H1 (cell line): ENCODE results near the gene CORO6. TPM values are rescaled to one million over a fixed set of nuclear protein-coding genes. Genes with fewer than 3 reads are reported as not detected.

Experiments
- CTCF ChIA-PET: fragments of 300-600 bp; sonication (Branson Sonifier 250); formaldehyde crosslinking; loops from one replicate; lab custom pipeline; 2021; ENCODE audit not compliant: partially characterized antibody; lab: Charles Lee
- POLR2A ChIA-PET: fragments of 300-600 bp; sonication (Branson Sonifier 250); formaldehyde crosslinking; loops from one replicate; lab custom pipeline; 2021; ENCODE audit warnings: inconsistent platforms; ENCODE audit not compliant: partially characterized antibody; lab: Charles Lee
- DNase-seq, 2 experiments: peaks; one replicate each; pipeline versions ENCODE4 v3.0.0 to v3.0.0-alpha.2; 2010 to 2022; ENCODE audit warnings: low spot score in 2 of 2, low read depth in 1 of 2, mixed read lengths in 1 of 2
- FAIRE-seq: peaks from 2 replicates; lab custom pipeline; 2011; peaks lifted over from hg19 to GRCh38; lab: Jason Lieb, UNC
- H2AFZ ChIP-seq: 2 replicates; pipeline ENCODE4 v1.8.1; 2012; ENCODE audit warnings: low read length, inconsistent platforms
- H2AK5ac ChIP-seq: 2 replicates; pipeline ENCODE4 v1.6.1; 2013; ENCODE audit warnings: low read depth, low read length
- H2BK120ac ChIP-seq: replicated peaks from 2 replicates; pipeline ENCODE3; 2013; ENCODE audit warnings: low read depth, low read length, inconsistent platforms
- H2BK12ac ChIP-seq: 2 replicates; pipeline ENCODE4 v1.6.1; 2013; ENCODE audit warnings: low read depth, low read length
- H2BK15ac ChIP-seq: 2 replicates; pipeline ENCODE4 v1.6.1; 2013; ENCODE audit warnings: low read length
- H2BK20ac ChIP-seq: 2 replicates; pipeline ENCODE4 v1.6.1; 2013; ENCODE audit warnings: low read length
- H2BK5ac ChIP-seq: 2 replicates; pipeline ENCODE4 v1.6.1; 2013; ENCODE audit warnings: low read depth, low read length
- H3K14ac ChIP-seq: 2 replicates; pipeline ENCODE4 v1.6.1; 2013; ENCODE audit warnings: inconsistent platforms; ENCODE audit not compliant: insufficient read length
- H3K18ac ChIP-seq: 2 replicates; pipeline ENCODE4 v1.6.1; 2013; ENCODE audit warnings: low read length; ENCODE audit errors: extremely low read depth
- H3K23ac ChIP-seq: 2 replicates; pipeline ENCODE4 v1.6.1; 2013; ENCODE audit warnings: inconsistent platforms; ENCODE audit not compliant: insufficient read length
- H3K23me2 ChIP-seq: 2 replicates; pipeline ENCODE4 v1.6.1; 2013; ENCODE audit warnings: low read depth, low read length
- H3K27ac ChIP-seq: 2 replicates; pipeline ENCODE4 v1.6.1; 2011; ENCODE audit warnings: low read depth, low read length, inconsistent platforms
- H3K27me3 ChIP-seq, 4 experiments: replicated peaks in 1 of 4; 1 replicate in 1 of 4; 2 replicates in 3 of 4; pipeline versions ENCODE4 v1.6.1 to v1.8.1; 2011 to 2013; ENCODE audit warnings: low read length in 3 of 4, mild to moderate bottlenecking in 3 of 4, inconsistent platforms in 2 of 4, mixed read lengths in 2 of 4, moderate library complexity in 1 of 4; ENCODE audit not compliant: control insufficient read depth in 3 of 4, insufficient read depth in 3 of 4; ENCODE audit errors: extremely low read depth in 1 of 4
- H3K36me3 ChIP-seq, 4 experiments: 2 replicates each; pipeline versions ENCODE4 v1.6.1 to v1.8.1; 2011 to 2013; ENCODE audit warnings: mild to moderate bottlenecking in 4 of 4, low read length in 3 of 4, moderate library complexity in 2 of 4, control low read depth in 1 of 4, inconsistent platforms in 1 of 4; ENCODE audit not compliant: insufficient read depth in 4 of 4, control insufficient read depth in 2 of 4
- H3K4ac ChIP-seq: replicated peaks from 2 replicates; pipeline ENCODE3; 2013; ENCODE audit warnings: low read length, low read depth, mixed read lengths, inconsistent platforms; ENCODE audit not compliant: insufficient read length
- H3K4me1 ChIP-seq, 4 experiments: replicated peaks in 1 of 4; 1 replicate in 1 of 4; 2 replicates in 3 of 4; pipeline versions ENCODE4 v1.6.1 to v1.8.1; 2011 to 2013; ENCODE audit warnings: low read length in 3 of 4, inconsistent platforms in 2 of 4, mixed read lengths in 1 of 4; ENCODE audit not compliant: insufficient read depth in 4 of 4, control insufficient read depth in 3 of 4
- H3K4me2 ChIP-seq, 2 experiments: 2 replicates each; pipeline versions ENCODE4 v1.6.1 to v1.8.1; 2011 to 2013; ENCODE audit warnings: low read depth in 2 of 2, low read length in 2 of 2, control low read depth in 1 of 2, inconsistent platforms in 1 of 2, mild to moderate bottlenecking in 1 of 2; ENCODE audit not compliant: insufficient read depth in 1 of 2
- H3K4me3 ChIP-seq, 4 experiments: fragments of 200-600, 300-600 bp in 1 of 4; sonication (generic), shearing (Covaris generic), sonication (Bioruptor Twin) in 1 of 4; 2 replicates each; pipeline versions ENCODE4 v1.5.1 to v1.8.1; 2011 to 2016; ENCODE audit warnings: low read length in 4 of 4, low read depth in 3 of 4, control low read depth in 2 of 4, inconsistent platforms in 2 of 4, mild to moderate bottlenecking in 2 of 4, mixed read lengths in 1 of 4, moderate library complexity in 1 of 4; ENCODE audit not compliant: insufficient read depth in 2 of 4; ENCODE audit errors: extremely low read depth in 1 of 4
- H3K56ac ChIP-seq: replicated peaks from 2 replicates; pipeline ENCODE3; 2013; ENCODE audit warnings: low read depth, mild to moderate bottlenecking, mixed read lengths, low read length, inconsistent platforms; ENCODE audit not compliant: insufficient read length
- H3K79me1 ChIP-seq: 2 replicates; pipeline ENCODE4 v1.6.1; 2013; ENCODE audit warnings: low read depth, low read length, control low read depth
- H3K79me2 ChIP-seq, 2 experiments: 2 replicates each; pipeline versions ENCODE4 v1.6.1 to v1.8.1; 2012 to 2013; ENCODE audit warnings: low read length in 2 of 2, mild to moderate bottlenecking in 2 of 2, inconsistent platforms in 1 of 2; ENCODE audit not compliant: insufficient read depth in 2 of 2, control insufficient read depth in 1 of 2
- H3K9ac ChIP-seq, 4 experiments: replicated peaks in 1 of 4; 1 replicate in 1 of 4; 2 replicates in 3 of 4; pipeline versions ENCODE4 v1.6.1 to v1.8.1; 2011 to 2013; ENCODE audit warnings: low read depth in 3 of 4, low read length in 3 of 4, control low read depth in 2 of 4, mild to moderate bottlenecking in 2 of 4, moderate library complexity in 2 of 4, inconsistent platforms in 1 of 4; ENCODE audit errors: extremely low read depth in 1 of 4
- H3K9me3 ChIP-seq, 2 experiments: 2 replicates each; pipeline versions ENCODE4 v1.6.1 to v1.8.1; 2012 to 2013; ENCODE audit warnings: mild to moderate bottlenecking in 2 of 2, moderate library complexity in 2 of 2, control low read depth in 1 of 2, inconsistent platforms in 1 of 2, low read depth in 1 of 2, low read length in 1 of 2, mixed read lengths in 1 of 2; ENCODE audit not compliant: insufficient read depth in 2 of 2
- H4K20me1 ChIP-seq, 2 experiments: replicated peaks in 1 of 2; 2 replicates each; pipeline versions ENCODE3 to v1.8.1; 2011 to 2013; ENCODE audit warnings: inconsistent platforms in 2 of 2, low read length in 2 of 2, mild to moderate bottlenecking in 1 of 2; ENCODE audit not compliant: insufficient read depth in 2 of 2, control insufficient read depth in 1 of 2
- H4K5ac ChIP-seq: 2 replicates; pipeline ENCODE4 v1.6.1; 2013; ENCODE audit warnings: low read length, low read depth, mixed read lengths, inconsistent platforms; ENCODE audit not compliant: insufficient read length
- H4K8ac ChIP-seq: 2 replicates; pipeline ENCODE4 v1.8.0; 2013; ENCODE audit warnings: mild to moderate bottlenecking, moderate library complexity, low read length, inconsistent platforms; ENCODE audit not compliant: insufficient read depth; ENCODE audit errors: extremely low read depth
- H4K91ac ChIP-seq: replicated peaks from 2 replicates; pipeline ENCODE3; 2013; ENCODE audit warnings: low read length, mixed read lengths, inconsistent platforms; ENCODE audit not compliant: insufficient read length
- MAX ChIP-seq: IDR thresholded peaks from 2 replicates; pipeline ENCODE4 v1.6.1; 2012; ENCODE audit warnings: inconsistent platforms
- TAF7 ChIP-seq: optimal IDR thresholded peaks from 2 replicates; pipeline ENCODE3; 2011; ENCODE audit warnings: low read depth, mild to moderate bottlenecking, inconsistent platforms, low read length, moderate library complexity, borderline replicate concordance
- WGBS, 2 experiments: shearing (Covaris generic) in 1 of 2; methylation state at CpG; one replicate each; pipeline versions ENCODE4 v1.1.6 to v1.1.7; 2013 to 2015; ENCODE audit warnings: low lambda C conversion rate in 2 of 2, mixed read lengths in 2 of 2, inconsistent platforms in 1 of 2, low coverage in 1 of 2, missing lambda C conversion rate in 1 of 2; ENCODE audit not compliant: insufficient replicate concordance in 2 of 2, insufficient coverage in 1 of 2, insufficient read length in 1 of 2; ENCODE audit errors: extremely low coverage in 1 of 2, missing lambda C conversion rate in 1 of 2; 5-methylcytosine and 5-hydroxymethylcytosine counted together
- polyA plus RNA-seq, 7 experiments: library from polyadenylated mRNA; depleted of rRNA in 3 of 7; stranded (reverse) in 5 of 7; unstranded in 2 of 7; fragments of >200 nt in 5 of 7; fragments of 200-250 nt in 2 of 7; gene quantifications; 1 replicate in 5 of 7; 2 replicates in 1 of 7; 4 replicates in 1 of 7; pipeline versions ENCODE4 v1.2.1 to v1.2.3, GENCODE V29; 2011 to 2013; ENCODE audit warnings: missing spikeins in 2 of 7, mixed read lengths in 2 of 7
- total RNA-seq: library from RNA; stranded (reverse); fragmentation: NEBNext Ultra II Directional; extraction: Animal tissue kit (Norgen Biotek cat#: 25700); gene quantifications from 2 replicates; pipeline ENCODE4 v1.2.1, GENCODE V29; 2021

CORO6 gene
- total and polyA plus RNA-seq, 2 of the 8 experiments (the other 6 are each of a cell fraction or from before 2014, with no cell fraction given), result 2.5 to 8.6 TPM

- 92% methylated on average over 9 of the region's 9 CpGs; no CpG with 5 or more reads in 1 of the 2 experiments for WGBS, 2 experiments
- DNase-seq, result no peak
- H3K14ac ChIP-seq, result no peak overlapping the region
- H3K18ac ChIP-seq, result no peak overlapping the region
- H3K27ac ChIP-seq, result no peak overlapping the region
- peak overlapping the region; percentile 72; the same call in 1 of the 2 replicates for H2BK12ac ChIP-seq
- no peak overlapping the region for H4K91ac ChIP-seq
- 0 out of 8 replicates have a peak, but pooled peaks cover 0 to 4% (median 1%) of the 10 kb centered on the region in 4 experiments for H3K36me3 ChIP-seq
- no peak overlapping the region for H4K8ac ChIP-seq
- CTCF ChIA-PET, result interaction anchor here (1.7 to 14.8 kb wide), 7 partner anchors 8 to 217 kb away, joined by 7 to 193 read pairs (median 11); partner anchors contain the start of genes ABHD15, CORO6 and TP53I13
- H2BK120ac ChIP-seq, result no peak overlapping the region
- peaks cover 7 to 37% (median 31%) of the 10 kb centered on the region in 4 experiments for H3K4me1 ChIP-seq
- peaks cover 15 to 36% of the 10 kb centered on the region in 2 experiments for H4K20me1 ChIP-seq
- H3K27me3 ChIP-seq, result peaks cover 0 to 6% (median 5%) of the 10 kb centered on the region in 4 experiments; a peak in 2 of 7 replicates
- peaks cover 19% of the 10 kb centered on the region for H3K79me1 ChIP-seq
- no peak overlapping the region for H3K4ac ChIP-seq
- no peak overlapping the region for H3K4me3 ChIP-seq
- H3K56ac ChIP-seq, result no peak overlapping the region
- no peak overlapping the region for H2AFZ ChIP-seq
- H3K9ac ChIP-seq, result no peak overlapping the region
- peak overlapping the region in 1 of 2 experiments; percentile 93; a peak in 1 of 4 replicates for H3K4me2 ChIP-seq
- no peak overlapping the region for H4K5ac ChIP-seq
- peaks cover 0 to 42% of the 10 kb centered on the region in 2 experiments; a peak in 2 of 4 replicates for H3K79me2 ChIP-seq
- H2AK5ac ChIP-seq, result peak overlapping the region; percentile 45; the same call in 1 of the 2 replicates
- POLR2A ChIA-PET, result interaction anchor here (0.7 to 1.8 kb wide), 5 partner anchors 11 to 17 kb away, joined by 3 to 8 read pairs (median 5); no protein-coding TSS in a partner anchor
- H3K23ac ChIP-seq, result no peak overlapping the region
- no peak overlapping the region; the same call in 1 of the 2 replicates for H2BK15ac ChIP-seq
- H3K9me3 ChIP-seq, result no peaks in the 10 kb centered on the region
- no peak for TF ChIP-seq TAF7
- TF ChIP-seq MAX, result no peak
- H2BK5ac ChIP-seq, result no peak overlapping the region
- H2BK20ac ChIP-seq, result no peak overlapping the region
- peaks cover 26% of the 10 kb centered on the region; the same call in 1 of the 2 replicates for H3K23me2 ChIP-seq
- no peak for FAIRE-seq
Measured at GRCh38 chr17:29586676-29587469, 35.8 kb downstream of the CORO6 start.
